ENCODE measurements around the gene PLEKHA1. TPM values are rescaled to one million over a fixed set of nuclear protein-coding genes. Genes with fewer than 3 reads are reported as not detected.

PLEKHA1 gene
- polyA plus RNA-seq, 1 of the 3 experiments (the other 2 are of a cell fraction), result 8.4 TPM

GRCh38 chr10:122478971-122479370 lies 104.5 kb downstream of the PLEKHA1 start:
- no peak overlapping the region for H3K4me2 ChIP-seq
- no peak overlapping the region for H3K9ac ChIP-seq
- peaks cover 90% of the 10 kb centered on the region for H3K79me2 ChIP-seq (ENCODE audit: insufficient read depth)
- ChIA-PET POLR2A (no interaction called here), CTCF (interaction anchor here (0.6 to 1.5 kb wide), 3 partner anchors 10 to 39 kb away, joined by 3 read pairs; no protein-coding TSS in a partner anchor)
- no peak overlapping the region for H2AFZ ChIP-seq (ENCODE audit: low read depth)
- H3K36me3 ChIP-seq (replicated peaks in 1 of 2; ENCODE audit: control insufficient read depth in 1 of 2, insufficient read depth in 2 of 2, low read length in 1 of 2), result no peaks in the 10 kb centered on the region
- H4K20me1 ChIP-seq (ENCODE audit: insufficient read depth), result peaks cover 8% of the 10 kb centered on the region; the same call in 1 of the 2 replicates
- no peak overlapping the region for H3K4me3 ChIP-seq (ENCODE audit: low read depth in 2 of 2, low read length in 1 of 2)
- peaks cover 24 to 26% of the 10 kb centered on the region in 2 experiments; a peak in 3 of 4 replicates for H3K4me1 ChIP-seq (ENCODE audit: control insufficient read depth in 1 of 2, insufficient read depth in 2 of 2, low read depth in 1 of 2, low read length in 1 of 2)
- 92% methylated on average over 7 of the region's 7 CpGs for WGBS (ENCODE audit: low lambda C conversion rate)
- no peak for DNase-seq
- H3K27me3 ChIP-seq (ENCODE audit: insufficient read depth), result no peaks in the 10 kb centered on the region
- no peaks in the 10 kb centered on the region for H3K9me2 ChIP-seq
- no peaks in the 10 kb centered on the region for H3K9me3 ChIP-seq
- H3K27ac ChIP-seq (ENCODE audit: low read depth in 2 of 2, low read length in 1 of 2), result no peak overlapping the region
- no peak for TF ChIP-seq ZBTB33 (IDR thresholded peaks at IDR 0.05; ENCODE audit: borderline replicate concordance, low read depth)
- TF ChIP-seq TCF12 (IDR thresholded peaks at IDR 0.05), result no peak
- H3F3A ChIP-seq (replicated peaks; ENCODE audit: insufficient read depth), result no peaks in the 10 kb centered on the region

GRCh38 chr10:122480146-122480833 lies 105.8 kb downstream of the PLEKHA1 start:
- DNase-seq, result no peak
- TF ChIP-seq RFX5 (IDR thresholded peaks at IDR 0.05; ENCODE audit: low read length) (no peak), CHD2 (IDR thresholded peaks at IDR 0.05; ENCODE audit: low read length, partially characterized antibody) (no peak), RAD21 (IDR thresholded peaks at IDR 0.05; ENCODE audit: low read length) (no peak), YY1 (IDR thresholded peaks at IDR 0.05; ENCODE audit: low read depth) (no peak), FOXM1 (IDR thresholded peaks at IDR 0.05; ENCODE audit: low read depth) (no peak)
- Histone ChIP-seq H3K4me1 (ENCODE audit: control insufficient read depth in 1 of 2, insufficient read depth in 2 of 2, low read depth in 1 of 2, low read length in 1 of 2) (peaks cover 13% of the 10 kb centered on the region in 2 experiments; a peak in 2 of 4 replicates), H3K9me2 (no peaks in the 10 kb centered on the region), H3K4me2 (no peak overlapping the region), H3K9me3 (no peaks in the 10 kb centered on the region), H3K27ac (ENCODE audit: low read depth in 2 of 2, low read length in 1 of 2) (no peak overlapping the region), H2AFZ (ENCODE audit: low read depth) (no peak overlapping the region), H3K36me3 (replicated peaks in 1 of 2; ENCODE audit: control insufficient read depth in 1 of 2, insufficient read depth in 2 of 2, low read length in 1 of 2) (no peaks in the 10 kb centered on the region), H3K27me3 (ENCODE audit: insufficient read depth) (no peaks in the 10 kb centered on the region), H3K4me3 (ENCODE audit: low read depth in 2 of 2, low read length in 1 of 2) (no peak overlapping the region), H3K79me2 (ENCODE audit: insufficient read depth) (peaks cover 81% of the 10 kb centered on the region), H3K9ac (no peak overlapping the region), H4K20me1 (ENCODE audit: insufficient read depth) (peaks cover 7% of the 10 kb centered on the region; the same call in 1 of the 2 replicates), H3F3A (replicated peaks; ENCODE audit: insufficient read depth) (no peaks in the 10 kb centered on the region)
- ChIA-PET POLR2A (no interaction called here), CTCF (interaction anchor here (0.7 to 1.5 kb wide), 4 partner anchors 12 to 85 kb away, joined by 3 to 5 read pairs (median 3); no protein-coding TSS in a partner anchor)
- WGBS (ENCODE audit: low lambda C conversion rate), result 84% methylated on average over 2 of the region's 10 CpGs
